GM19023 (cell line): ENCODE results near the gene CACNA1H.

Source experiments
- ATAC-seq: cut with Tn5 transposase; IDR thresholded peaks from one replicate; pipeline ENCODE4 v1.9.1; 2021; ENCODE audit warnings: mild to moderate bottlenecking, moderate library complexity; ENCODE audit not compliant: unreplicated experiment

CACNA1H gene

DNA sequence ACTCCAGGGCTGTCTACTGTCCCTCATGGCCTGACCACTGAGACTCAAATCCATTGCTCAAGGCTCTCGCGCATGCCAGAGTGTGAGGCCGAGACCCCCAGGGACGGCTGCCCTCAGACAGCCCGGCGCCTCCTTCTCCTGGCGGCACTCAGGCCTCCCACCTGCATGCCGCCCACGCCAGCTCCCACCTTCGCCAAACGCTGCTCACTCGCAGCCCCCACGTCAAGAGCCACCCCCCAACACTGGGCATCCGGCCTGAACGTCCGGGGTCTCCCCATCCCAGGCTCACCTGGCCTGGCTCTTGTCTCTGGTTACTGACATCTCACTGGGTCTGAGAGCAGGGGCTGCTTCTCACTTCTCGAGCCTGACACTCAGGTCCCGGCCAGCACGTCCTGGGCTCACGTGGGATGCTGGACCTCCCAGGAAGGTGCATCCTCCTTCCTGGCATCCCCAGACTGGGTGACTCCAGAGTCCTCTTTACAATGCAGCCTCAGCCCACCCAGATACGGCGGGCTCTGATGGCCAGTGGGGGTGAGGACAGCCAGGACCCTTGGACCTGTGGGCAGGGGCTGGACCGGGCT, 12.2 kb upstream of the CACNA1H start:
- no peak for ATAC-seq

DNA sequence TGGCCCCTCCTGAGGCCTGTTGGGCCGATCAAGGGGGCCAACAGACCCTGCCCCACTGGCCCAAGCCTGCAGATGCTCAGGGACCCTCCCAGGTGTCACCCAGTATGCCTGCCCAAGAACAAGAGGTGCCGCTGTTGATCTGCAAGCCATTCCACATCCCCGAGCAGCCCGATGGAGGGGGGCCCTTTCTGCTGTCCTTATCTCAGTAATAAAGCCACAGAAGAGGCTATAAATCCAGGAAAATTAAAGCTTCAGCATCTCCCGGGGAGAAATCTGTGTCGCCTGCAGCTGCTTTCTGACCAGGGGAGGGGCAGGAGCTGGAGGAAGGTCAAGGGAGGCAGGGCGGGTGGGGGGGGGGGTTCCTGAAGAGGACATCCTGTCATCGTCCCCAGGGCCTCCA, 11.7 kb upstream of the CACNA1H start:
- no peak for ATAC-seq

DNA sequence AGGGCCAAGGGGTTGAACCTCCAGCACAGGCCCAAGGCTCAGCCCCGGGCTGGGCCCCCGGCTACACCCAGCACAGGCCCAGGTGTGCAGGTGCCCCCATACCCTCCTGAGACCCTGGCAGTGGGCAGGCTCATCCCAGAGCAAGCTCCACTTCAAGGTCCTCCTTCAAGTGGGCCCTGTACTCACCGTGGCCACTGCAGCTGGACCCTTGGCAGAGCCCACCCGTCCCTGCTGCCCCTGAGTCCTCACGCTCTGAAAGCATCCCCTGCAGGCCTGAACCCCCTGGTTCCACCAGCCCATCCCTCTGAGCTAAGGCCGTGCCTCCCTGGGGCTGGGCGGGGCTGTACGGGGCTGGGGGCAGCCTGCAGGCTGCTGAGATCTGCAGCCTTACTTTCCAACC, 11.2 kb upstream of the CACNA1H start:
- no peak for ATAC-seq

DNA sequence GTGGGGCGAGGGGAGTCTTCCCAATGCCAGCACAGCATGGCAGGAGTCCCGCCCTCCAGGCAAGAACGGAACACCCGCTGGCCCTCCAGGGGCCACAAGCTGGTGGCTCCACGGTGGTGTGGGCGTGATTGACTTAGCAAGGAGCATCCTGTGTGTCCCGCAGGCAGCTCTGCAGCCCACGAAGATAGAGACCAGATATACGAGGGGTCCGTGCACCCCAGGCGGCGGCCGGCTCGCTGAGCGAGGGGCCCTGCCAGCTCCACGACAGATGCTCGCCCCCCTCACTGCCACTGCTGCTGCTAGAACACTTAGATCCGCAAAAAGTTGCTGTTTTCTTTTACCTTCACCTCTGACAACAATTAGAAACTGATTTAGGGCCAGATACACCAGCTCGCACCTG, 10.0 kb upstream of the CACNA1H start:
- no peak for ATAC-seq

DNA sequence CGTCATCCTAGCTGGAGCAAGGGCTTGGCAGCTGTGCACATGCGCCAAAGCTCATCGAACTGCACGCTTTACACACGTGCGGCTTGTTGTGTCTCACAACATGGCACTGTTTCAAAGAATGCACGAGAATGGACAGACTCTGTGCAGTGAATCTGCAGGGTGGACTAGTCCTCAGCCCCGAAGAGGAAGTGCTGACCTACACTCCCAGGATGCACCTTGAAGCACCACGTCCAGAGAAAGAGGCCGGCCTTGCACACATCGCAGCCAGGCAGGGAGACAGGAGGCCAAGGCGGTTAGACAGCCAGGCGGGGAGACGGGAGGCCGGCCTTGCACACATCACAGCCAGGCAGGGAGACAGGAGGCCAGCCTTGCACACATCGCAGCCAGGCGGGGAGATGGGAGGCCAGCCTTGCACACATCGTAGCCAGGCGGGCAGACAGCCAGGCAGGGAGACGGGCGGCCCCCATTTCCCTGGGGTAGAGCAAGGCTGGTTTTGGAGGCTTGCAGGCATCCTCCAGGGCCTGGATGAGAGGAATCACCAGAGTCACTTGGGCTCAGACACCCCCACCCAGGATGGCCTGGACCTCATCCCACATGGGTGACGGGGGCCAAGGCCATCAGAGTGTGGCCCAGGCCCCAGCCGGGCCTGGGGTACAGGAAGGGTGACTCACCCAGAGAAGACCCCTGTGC, 9.0 kb upstream of the CACNA1H start:
- ATAC-seq, result no peak

DNA sequence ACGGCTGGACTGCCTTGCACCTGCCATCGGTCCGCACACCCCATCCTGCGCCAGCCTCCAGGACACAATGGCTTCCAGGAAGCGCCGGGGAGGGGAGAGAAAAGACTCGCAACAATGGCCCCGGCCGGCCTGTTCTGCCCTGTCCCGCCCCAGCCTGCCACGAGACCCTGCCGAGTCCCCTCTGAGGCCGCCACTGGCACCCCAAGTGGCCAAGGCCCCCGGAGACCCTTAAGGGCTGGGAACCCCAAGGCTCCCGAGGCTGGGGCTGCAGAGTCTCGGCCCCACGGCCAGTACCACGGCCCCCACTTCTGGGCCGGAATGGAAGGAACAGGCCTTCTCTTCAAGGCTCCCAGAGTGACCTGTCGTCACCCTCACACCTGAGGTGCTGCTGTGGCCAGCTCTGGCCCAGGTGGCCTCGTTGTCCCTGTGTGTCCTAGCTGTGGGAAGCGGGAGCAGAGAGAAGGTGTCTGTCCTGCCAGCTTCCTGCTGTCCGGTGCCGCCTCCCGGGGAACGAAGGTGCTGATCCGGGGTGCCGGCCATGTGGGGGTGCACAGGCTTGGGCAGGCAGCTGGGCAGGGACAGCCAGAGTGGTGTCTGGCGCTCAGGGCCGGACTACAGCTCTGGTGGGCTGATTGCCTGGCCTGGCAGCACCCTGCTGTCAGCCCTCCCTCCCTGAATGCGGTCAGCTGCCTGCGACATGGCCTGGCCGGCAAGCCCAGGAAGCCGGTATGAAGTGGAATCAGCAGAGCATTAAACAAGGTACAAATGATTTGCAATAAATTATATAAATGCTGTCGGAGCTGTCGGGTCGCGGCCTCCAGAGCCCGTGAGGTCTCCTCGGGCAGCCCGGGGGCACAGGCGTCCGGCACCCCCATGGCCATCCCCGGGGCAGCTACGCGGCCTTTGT, 8.2 kb upstream of the CACNA1H start:
- ATAC-seq, result no peak

DNA sequence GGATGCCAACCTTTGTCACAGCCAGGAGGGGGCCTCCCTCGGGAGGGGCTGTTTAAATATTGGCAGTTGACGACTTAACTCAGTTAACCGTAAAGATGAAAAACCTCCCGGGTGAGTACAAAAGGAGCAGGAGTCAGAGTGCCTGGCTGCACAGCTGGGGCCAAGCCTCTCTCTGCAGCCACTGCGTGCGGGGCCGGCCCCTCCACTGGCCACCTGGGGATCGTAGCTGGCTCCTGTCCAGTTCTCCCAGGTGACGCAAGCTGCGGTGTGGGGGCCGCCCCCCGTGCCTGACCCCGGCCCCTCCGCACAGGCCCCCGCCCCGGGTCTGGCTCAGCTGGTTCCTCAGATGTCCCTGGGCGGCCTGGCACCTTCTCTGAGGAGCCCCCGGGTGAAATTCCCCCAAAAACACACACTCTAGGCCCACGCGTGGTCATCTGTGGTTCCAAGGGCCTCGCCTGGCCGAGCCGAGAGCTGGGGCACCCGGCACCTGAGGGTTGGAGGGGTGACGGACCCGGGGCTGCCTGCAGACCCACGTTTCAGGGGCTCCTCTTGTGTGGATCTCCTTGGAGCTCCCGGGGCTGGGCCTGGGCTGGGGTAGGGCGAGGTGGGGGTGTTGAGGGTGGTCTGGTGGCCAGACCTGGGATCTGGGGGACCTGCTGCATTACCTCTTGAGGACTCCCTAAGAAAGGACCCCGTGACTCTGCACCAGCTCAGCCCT, 7.4 kb upstream of the CACNA1H start:
- ATAC-seq, result no peak

DNA sequence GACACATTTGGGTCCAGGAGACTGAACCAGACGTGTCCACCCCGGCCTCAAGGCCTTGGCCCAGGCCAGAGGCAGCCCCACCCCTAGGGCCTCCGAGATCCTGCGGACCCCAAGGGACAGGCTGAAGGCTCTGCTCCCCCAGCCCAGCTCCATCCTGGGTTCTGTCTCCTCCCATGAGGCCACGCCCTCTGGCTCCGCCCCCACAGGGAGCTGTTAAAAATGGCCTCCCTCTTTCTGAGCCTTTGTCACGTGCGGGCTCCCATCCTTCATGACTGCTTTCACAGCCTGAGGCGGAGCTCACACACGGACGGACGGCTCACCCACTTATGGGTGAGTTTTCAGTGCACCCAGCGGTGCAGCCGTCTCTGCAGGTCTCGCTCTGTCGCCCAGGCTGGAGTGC, 6.5 kb upstream of the CACNA1H start:
- ATAC-seq, result no peak

DNA sequence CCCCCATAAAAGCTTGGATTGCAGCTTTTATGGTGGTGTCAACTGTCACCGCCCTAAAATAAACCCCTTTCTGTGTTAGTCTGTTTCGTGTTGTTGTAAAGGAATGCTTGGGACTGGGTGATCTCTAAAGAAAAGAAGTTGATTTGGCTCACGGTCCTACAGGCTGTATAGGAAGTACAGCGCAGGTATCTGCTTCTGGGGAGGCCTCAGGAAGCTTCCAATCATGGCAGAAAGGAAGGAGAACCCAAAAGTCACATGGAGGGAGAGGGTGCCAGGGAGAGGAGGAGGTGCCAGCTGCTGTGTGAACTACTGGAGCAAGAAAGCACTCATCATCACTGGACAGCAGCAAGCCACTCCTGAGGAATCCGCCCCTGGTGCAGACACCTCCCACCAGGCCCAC, 5.9 kb upstream of the CACNA1H start:
- no peak for ATAC-seq

DNA sequence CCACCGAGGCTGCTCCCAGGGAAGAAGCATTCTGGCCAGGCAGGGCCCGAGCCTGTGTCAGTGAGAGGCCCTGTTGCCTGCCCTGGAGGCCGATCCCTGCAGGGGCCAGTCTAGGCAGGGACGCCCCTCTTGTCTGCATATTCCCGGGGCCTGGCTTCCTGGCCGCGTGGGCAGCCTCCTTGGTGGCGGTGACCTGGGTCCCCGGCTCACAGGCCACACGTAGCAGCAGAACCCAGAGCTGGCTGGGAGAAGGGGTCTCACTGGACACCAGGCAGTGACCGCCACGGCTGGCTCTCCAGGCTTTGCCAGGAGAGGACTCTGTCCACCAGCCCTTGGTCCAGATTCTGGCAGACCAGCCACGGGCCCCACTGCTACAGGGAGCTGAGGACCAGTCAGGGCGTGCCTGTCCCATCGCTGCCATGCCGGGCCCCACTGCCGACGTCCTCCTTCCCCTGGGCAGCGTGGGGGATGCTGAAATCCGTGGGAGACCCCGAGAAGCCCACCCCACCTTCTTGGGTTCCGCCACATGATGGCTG, 3.7 kb upstream of the CACNA1H start:
- ATAC-seq, result no peak

DNA sequence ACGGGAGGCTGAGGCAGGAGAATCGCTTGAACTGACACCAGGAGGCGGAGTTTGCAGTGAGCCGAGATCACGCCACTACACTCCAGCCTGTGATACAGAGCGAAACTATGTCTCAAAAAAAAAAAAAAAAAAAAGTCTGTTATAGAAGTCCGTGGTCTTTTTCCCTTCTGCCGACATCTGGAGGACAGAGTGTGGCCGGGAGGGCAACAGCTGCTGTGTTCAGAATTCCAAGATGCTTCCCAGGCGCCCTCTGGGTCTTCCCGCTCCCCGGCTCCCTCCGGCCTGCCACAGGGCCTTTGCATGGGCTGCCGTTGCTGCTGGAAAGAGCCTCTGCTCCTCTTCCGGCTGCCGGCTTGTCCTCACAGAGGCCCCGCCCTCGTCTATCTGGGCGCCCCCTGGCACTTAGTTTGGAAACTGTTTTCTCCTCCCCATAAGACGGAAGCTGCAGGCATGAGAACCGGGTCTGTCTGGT, 2.4 kb upstream of the CACNA1H start:
- no peak for ATAC-seq

DNA sequence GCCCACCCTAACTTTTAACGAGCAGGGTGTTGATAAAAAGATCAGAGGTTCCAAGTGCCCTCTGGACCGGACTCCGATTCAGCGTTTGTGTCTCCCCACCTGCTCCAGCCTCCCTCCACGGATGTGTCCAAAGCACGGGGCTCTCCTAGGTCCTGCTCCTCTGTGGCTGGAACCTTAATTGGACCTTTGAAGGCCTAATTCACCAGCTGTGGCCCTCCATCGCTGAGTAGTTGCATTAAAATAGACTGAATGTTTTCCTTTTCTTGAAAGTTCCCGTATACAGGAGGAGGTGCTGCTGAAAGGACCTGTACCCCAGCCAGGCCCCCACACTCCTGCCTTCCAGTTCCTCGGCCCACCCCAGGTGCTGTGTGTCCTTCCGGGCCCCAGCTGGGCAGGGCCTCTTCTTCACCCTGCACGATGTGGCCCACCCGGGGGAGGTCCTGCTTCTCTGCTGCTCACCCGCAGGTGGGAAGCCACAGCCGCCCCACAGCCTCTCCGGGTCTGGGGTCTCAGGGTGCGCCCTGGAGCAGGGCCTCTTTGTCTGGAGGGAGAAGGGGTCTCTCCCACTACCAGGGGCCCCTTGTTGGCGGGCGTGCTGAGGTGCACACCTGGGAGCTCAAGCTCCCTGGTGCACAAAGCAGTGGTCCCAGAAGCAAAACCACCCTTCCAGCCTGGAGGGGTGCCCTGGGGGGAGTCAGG, 1.3 kb upstream of the CACNA1H start:
- ATAC-seq, result no peak

DNA sequence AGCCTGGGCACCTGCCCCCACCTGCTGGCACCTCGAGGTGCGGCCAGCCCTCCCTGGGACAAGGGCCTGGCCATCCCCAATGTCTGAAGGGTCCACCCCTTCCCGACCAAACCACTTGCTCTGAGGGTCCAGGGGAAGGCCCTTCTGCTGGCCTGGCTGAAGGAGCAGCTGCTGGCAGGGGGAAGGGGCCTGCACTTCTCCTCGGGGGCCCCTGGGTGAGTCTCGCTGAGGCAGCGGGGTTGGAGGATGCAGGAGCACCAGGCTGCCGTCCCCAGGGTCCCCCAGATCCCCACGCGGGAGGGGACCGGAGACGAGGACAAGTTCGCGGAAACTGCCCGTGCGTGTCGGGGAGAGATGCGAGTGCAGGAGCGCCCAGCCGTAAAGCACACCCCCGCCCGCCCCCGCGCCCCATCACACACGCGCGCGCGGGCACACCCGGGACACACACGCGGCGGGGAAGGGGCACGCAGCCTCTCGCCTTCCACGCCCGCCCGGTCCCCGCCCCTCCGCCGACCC, 725 bp upstream of the CACNA1H start:
- no peak for ATAC-seq

DNA sequence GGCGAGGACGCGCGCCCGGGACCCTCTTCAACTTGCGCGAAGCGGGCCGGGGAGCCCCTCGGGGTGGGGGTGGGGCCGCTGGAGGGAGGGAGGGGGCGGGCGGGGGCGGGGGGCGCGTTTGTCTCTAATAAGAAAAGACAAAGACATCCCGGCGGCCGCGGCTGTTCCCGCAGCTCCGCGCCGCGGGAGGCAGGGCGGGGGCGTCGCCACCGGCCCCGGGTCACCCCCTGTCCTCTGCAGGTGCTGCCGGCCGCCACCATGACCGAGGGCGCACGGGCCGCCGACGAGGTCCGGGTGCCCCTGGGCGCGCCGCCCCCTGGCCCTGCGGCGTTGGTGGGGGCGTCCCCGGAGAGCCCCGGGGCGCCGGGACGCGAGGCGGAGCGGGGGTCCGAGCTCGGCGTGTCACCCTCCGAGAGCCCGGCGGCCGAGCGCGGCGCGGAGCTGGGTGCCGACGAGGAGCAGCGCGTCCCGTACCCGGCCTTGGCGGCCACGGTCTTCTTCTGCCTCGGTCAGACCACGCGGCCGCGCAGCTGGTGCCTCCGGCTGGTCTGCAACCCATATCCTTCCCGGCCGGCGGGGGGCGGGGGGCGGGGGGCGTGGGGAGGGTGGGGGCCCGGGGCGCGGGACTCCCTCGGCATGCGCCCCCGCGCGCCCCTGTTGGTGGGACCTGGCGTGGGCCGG, 714 bp downstream of the CACNA1H start:
- ATAC-seq, result no peak

DNA sequence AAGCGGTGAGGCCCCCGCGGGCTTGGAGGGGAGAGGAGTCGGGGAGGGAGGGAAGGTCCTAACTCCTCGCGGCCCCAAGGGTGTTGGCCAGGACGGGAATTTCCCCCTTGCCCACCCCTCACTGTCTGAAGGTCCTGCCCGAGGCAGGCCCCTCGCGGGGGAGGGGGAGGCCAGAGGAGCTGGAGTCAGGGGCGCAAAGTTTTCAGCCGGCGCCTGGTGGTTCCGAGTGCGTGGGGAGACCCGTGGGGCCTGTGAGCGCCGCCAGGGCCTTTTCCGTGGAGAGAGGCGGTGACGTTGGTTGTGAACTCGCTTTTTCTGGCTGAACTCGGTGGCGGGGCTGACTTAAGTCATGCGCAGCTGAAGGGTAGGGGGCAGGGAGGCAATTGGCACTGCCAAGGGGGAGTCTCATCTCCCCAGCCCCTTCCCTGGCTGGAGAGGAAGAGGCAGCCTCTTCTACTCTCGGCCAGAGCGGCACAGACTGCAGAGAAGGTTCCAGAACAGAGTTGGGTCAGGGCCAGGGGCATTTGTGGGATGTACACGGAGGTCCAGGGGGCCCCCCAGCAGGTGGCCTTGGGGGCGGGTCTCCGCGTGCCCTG, 1.5 kb downstream of the CACNA1H start:
- no peak for ATAC-seq

DNA sequence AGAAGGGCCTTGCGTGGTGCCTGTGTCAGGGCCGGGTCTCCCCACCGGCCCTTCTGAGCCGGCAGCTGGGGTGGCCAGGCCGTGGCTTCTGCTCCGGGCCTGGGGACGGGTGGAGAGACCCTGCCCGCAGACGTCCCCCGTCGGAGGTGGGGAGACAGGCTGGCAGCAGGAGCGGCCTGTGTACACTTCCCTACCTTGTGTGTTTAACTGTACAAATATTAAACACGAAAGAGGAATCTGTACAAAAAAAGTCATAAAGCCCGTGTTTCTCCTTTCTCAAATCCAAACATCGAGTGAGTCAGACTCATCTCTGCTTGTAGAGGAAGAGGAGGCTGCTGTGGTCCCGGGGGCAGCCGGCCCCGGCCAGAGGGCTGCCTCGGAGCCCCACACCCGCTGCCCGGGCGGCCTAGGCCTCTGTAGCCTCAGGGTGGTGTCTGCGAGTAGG, 2.0 kb downstream of the CACNA1H start:
- no peak for ATAC-seq

DNA sequence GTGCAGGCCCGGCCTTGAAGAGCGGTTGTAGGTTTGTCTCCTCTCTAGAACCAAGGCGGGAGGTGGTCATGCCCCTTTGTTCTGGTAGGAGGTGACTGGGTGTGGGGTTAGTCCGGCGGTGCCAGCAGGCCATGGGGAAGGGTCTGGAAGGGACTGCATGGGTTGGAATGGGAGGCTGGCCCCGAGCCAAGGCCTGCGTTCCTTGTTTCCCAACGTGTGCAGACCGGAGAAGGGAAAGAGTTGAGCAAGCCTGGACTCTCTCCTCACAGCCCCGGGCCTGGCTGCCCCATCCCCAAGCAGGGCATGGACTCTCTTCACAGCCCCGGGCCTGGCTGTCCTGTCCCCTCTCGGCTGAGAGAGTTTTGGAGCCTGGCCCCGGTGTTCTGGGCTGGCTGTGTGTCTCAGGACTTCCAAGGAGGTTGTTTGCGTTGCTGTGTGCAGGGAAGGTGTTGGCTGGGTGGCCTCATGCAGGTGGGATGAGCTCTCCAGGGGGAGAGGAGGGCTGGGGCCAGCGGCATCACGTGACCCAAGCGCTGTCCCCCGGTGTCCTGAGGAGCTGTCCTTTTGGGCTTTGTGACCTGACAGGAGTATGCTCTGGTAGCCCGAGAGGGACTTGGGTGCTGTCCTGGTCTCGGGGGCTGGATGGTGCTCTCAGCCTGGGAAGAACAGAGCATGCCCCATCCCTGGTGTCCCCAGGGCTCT, 2.6 kb downstream of the CACNA1H start:
- no peak for ATAC-seq
